DND-41 (cell line): ENCODE measurements around the gene PRMT3.
"Not testable (repeated sequence)": the region's sequence is repeated elsewhere in the genome, so short reads cannot be mapped to it uniquely, and the experiment has no call there.

Experiments used
- EZH2 ChIP-seq: IDR thresholded peaks from 3 replicates; pipeline ENCODE4 v1.6.1; 2012; ENCODE audit warnings: borderline replicate concordance, low read depth, mild to moderate bottlenecking, moderate library complexity, low read length, inconsistent platforms; ENCODE audit not compliant: severe bottlenecking
- TF ChIP-seq, protein P1 (sequence below): IDR thresholded peaks from 2 replicates; pipeline ENCODE4 v1.5.1; 2012; ENCODE audit warnings: borderline replicate concordance, low read length, moderate library complexity, mild to moderate bottlenecking; ENCODE audit not compliant: poor library complexity, severe bottlenecking; ENCODE audit errors: extremely low read depth

DNA sequence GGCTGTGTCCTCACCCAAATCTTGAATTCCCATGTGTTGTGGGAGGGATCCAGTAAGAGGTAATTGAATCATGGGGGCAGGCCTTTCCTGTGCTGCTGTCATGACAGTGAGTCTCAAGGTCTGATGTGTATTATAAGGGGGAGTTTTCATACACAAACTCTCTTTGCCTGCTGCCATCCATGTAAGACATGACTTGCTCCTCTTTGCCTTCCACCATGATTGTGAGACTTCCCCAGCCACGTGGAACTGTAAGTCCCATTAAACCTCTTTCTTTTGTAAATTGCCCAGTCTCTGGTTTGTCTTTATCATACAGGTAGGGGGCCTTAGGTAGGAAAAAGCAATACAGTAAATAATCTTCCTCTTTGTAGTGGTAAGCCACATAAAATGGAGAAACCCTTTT is 96.9 kb downstream of the PRMT3 start:
- TF ChIP-seq EZH2 = not testable (repeated sequence)
- TF ChIP-seq, protein P1, sequence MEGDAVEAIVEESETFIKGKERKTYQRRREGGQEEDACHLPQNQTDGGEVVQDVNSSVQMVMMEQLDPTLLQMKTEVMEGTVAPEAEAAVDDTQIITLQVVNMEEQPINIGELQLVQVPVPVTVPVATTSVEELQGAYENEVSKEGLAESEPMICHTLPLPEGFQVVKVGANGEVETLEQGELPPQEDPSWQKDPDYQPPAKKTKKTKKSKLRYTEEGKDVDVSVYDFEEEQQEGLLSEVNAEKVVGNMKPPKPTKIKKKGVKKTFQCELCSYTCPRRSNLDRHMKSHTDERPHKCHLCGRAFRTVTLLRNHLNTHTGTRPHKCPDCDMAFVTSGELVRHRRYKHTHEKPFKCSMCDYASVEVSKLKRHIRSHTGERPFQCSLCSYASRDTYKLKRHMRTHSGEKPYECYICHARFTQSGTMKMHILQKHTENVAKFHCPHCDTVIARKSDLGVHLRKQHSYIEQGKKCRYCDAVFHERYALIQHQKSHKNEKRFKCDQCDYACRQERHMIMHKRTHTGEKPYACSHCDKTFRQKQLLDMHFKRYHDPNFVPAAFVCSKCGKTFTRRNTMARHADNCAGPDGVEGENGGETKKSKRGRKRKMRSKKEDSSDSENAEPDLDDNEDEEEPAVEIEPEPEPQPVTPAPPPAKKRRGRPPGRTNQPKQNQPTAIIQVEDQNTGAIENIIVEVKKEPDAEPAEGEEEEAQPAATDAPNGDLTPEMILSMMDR = not testable (repeated sequence)
